ENCODE results near the gene ANKRD44.

- TF ChIP-seq CTCF (IDR thresholded peaks at IDR 0.05): no peak
- TF ChIP-seq POLR2A (IDR thresholded peaks at IDR 0.05): no peak
Measured at GRCh38 chr2:197140045-197140444, 170.5 kb downstream of the ANKRD44 start.
